Measurements from ENCODE around the gene TBX21.

DNA sequence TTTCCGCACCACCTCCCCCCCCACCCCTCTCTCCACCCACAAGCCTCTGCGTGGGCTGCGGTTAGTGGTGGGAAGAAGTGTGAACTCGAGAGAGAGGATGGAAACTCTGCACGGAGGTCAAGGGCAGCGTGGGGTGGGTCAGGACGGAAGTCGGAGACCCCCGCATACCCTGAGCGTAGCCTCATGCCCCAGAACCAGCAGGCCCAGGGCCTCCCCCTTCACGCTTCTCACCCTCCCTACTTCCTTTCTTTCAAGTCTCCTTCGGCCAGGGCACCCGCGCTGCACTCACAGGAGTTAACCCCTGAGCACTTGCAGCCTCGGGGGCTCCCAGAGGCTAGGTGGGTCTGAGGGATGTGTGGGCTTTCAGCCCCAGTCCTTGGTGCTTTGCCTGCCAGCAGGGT lies 29.8 kb upstream of the TBX21 start:
- TF ChIP-seq, protein P1, sequence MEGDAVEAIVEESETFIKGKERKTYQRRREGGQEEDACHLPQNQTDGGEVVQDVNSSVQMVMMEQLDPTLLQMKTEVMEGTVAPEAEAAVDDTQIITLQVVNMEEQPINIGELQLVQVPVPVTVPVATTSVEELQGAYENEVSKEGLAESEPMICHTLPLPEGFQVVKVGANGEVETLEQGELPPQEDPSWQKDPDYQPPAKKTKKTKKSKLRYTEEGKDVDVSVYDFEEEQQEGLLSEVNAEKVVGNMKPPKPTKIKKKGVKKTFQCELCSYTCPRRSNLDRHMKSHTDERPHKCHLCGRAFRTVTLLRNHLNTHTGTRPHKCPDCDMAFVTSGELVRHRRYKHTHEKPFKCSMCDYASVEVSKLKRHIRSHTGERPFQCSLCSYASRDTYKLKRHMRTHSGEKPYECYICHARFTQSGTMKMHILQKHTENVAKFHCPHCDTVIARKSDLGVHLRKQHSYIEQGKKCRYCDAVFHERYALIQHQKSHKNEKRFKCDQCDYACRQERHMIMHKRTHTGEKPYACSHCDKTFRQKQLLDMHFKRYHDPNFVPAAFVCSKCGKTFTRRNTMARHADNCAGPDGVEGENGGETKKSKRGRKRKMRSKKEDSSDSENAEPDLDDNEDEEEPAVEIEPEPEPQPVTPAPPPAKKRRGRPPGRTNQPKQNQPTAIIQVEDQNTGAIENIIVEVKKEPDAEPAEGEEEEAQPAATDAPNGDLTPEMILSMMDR (IDR thresholded peaks at IDR 0.05; ENCODE audit: borderline replicate concordance, extremely low read depth, low read length, poor library complexity, severe bottlenecking), result no peak
- no peak for TF ChIP-seq EZH2 (IDR thresholded peaks at IDR 0.05; ENCODE audit: borderline replicate concordance, low read depth, low read length, severe bottlenecking)

Measured in DND-41 (cell line).